Measurements from ENCODE around the gene MAP3K14. TPM values are rescaled to one million over a fixed set of nuclear protein-coding genes. Genes with fewer than 3 reads are reported as not detected.

Gene MAP3K14
- total RNA-seq, 1 experiment from 2014 or later, result 10.0 TPM

- POLR2A ChIA-PET, result interaction anchor here (1.3 to 1.9 kb wide), 2 partner anchors 70 to 99 kb away, joined by 6 to 7 read pairs; partner anchors contain the start of genes HEXIM1 and MAP3K14
- TF ChIP-seq, protein P1, sequence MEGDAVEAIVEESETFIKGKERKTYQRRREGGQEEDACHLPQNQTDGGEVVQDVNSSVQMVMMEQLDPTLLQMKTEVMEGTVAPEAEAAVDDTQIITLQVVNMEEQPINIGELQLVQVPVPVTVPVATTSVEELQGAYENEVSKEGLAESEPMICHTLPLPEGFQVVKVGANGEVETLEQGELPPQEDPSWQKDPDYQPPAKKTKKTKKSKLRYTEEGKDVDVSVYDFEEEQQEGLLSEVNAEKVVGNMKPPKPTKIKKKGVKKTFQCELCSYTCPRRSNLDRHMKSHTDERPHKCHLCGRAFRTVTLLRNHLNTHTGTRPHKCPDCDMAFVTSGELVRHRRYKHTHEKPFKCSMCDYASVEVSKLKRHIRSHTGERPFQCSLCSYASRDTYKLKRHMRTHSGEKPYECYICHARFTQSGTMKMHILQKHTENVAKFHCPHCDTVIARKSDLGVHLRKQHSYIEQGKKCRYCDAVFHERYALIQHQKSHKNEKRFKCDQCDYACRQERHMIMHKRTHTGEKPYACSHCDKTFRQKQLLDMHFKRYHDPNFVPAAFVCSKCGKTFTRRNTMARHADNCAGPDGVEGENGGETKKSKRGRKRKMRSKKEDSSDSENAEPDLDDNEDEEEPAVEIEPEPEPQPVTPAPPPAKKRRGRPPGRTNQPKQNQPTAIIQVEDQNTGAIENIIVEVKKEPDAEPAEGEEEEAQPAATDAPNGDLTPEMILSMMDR (IDR thresholded peaks at IDR 0.05; ENCODE audit: insufficient read depth in 1 of 2, low read depth in 1 of 2, low read length in 1 of 2, severe bottlenecking in 1 of 2, unreplicated experiment in 1 of 2), result peak; percentile 56 to 78
- Mint-ChIP-seq H3K27me3 (ENCODE audit: insufficient read depth, unreplicated experiment) (peaks cover 3% of the 10 kb centered on the region), H3K4me1 (ENCODE audit: low read depth, unreplicated experiment) (peaks cover 10% of the 10 kb centered on the region), H3K27ac (ENCODE audit: unreplicated experiment) (peak overlapping the region; percentile 92), H3K36me3 (ENCODE audit: insufficient read depth, unreplicated experiment) (peaks cover 17% of the 10 kb centered on the region), H3K9me3 (ENCODE audit: unreplicated experiment) (no peaks in the 10 kb centered on the region), H3K4me3 (ENCODE audit: unreplicated experiment) (peak overlapping the region; percentile 81)
- intact Hi-C loops (cut with micrococcal nuclease; ENCODE audit: unreplicated experiment), result loop anchor here (1.0 to 2.0 kb wide), 3 partner anchors 70 to 178 kb away; partner anchors contain the start of gene MAP3K14
- Histone ChIP-seq H3K27me3 (replicated peaks; ENCODE audit: control insufficient read depth, insufficient read depth, low read length) (no peaks in the 10 kb centered on the region), H3K9me3 (no peaks in the 10 kb centered on the region), H3K36me3 (ENCODE audit: control insufficient read depth, insufficient read depth, low read length) (peaks cover 2% of the 10 kb centered on the region; the same call in 1 of the 2 replicates), H3K4me1 (peaks cover 11% of the 10 kb centered on the region), H3K4me3 (ENCODE audit: low read depth, low read length) (peak overlapping the region; percentile 63)
- CTCF ChIA-PET, result interaction anchor here (0.6 to 2.0 kb wide), 14 partner anchors 9 to 581 kb away, joined by 3 to 13 read pairs (median 4); partner anchors contain the start of gene ACBD4
- BruUV-seq (replicated peaks), result TSS peak; percentile 53
- DNase-seq, result peak in 1 of 2 experiments; percentile 69
Measured at GRCh38 chr17:45246861-45247428, 69.9 kb downstream of the MAP3K14 start.

GRCh38 chr17:45246338-45246737, 70.5 kb downstream of the MAP3K14 start:
- Mint-ChIP-seq H3K4me3 (ENCODE audit: unreplicated experiment) (peak overlapping the region; percentile 81), H3K36me3 (ENCODE audit: insufficient read depth, unreplicated experiment) (peaks cover 17% of the 10 kb centered on the region), H3K9me3 (ENCODE audit: unreplicated experiment) (no peaks in the 10 kb centered on the region), H3K4me1 (ENCODE audit: low read depth, unreplicated experiment) (peaks cover 10% of the 10 kb centered on the region), H3K27me3 (ENCODE audit: insufficient read depth, unreplicated experiment) (peaks cover 3% of the 10 kb centered on the region), H3K27ac (ENCODE audit: unreplicated experiment) (peak overlapping the region; percentile 92)
- H3K27me3 ChIP-seq (replicated peaks; ENCODE audit: control insufficient read depth, insufficient read depth, low read length), result no peaks in the 10 kb centered on the region
- CTCF ChIA-PET, result interaction anchor here (0.9 to 1.7 kb wide), 4 partner anchors 10 to 179 kb away, joined by 4 to 7 read pairs (median 6); no protein-coding TSS in a partner anchor
- peak overlapping the region; percentile 63 for H3K4me3 ChIP-seq (ENCODE audit: low read depth, low read length)
- intact Hi-C loops (cut with micrococcal nuclease; ENCODE audit: unreplicated experiment), result loop anchor here (2.0 kb wide), 1 partner anchor 178 kb away; no protein-coding TSS in a partner anchor
- H3K9me3 ChIP-seq, result no peaks in the 10 kb centered on the region
- BruUV-seq (replicated peaks), result no TSS peak
- POLR2A ChIA-PET, result interaction anchor here (1.3 kb wide), 1 partner anchor 71 kb away, joined by 6 read pairs; the partner anchor contains the start of gene MAP3K14
- H3K36me3 ChIP-seq (ENCODE audit: control insufficient read depth, insufficient read depth, low read length), result peaks cover 2% of the 10 kb centered on the region; the same call in 1 of the 2 replicates
- TF ChIP-seq, protein P1 (IDR thresholded peaks at IDR 0.05; ENCODE audit: insufficient read depth in 1 of 2, low read depth in 1 of 2, low read length in 1 of 2, severe bottlenecking in 1 of 2, unreplicated experiment in 1 of 2), result no peak
- no peak for DNase-seq
- H3K4me1 ChIP-seq, result peaks cover 13% of the 10 kb centered on the region

DNA sequence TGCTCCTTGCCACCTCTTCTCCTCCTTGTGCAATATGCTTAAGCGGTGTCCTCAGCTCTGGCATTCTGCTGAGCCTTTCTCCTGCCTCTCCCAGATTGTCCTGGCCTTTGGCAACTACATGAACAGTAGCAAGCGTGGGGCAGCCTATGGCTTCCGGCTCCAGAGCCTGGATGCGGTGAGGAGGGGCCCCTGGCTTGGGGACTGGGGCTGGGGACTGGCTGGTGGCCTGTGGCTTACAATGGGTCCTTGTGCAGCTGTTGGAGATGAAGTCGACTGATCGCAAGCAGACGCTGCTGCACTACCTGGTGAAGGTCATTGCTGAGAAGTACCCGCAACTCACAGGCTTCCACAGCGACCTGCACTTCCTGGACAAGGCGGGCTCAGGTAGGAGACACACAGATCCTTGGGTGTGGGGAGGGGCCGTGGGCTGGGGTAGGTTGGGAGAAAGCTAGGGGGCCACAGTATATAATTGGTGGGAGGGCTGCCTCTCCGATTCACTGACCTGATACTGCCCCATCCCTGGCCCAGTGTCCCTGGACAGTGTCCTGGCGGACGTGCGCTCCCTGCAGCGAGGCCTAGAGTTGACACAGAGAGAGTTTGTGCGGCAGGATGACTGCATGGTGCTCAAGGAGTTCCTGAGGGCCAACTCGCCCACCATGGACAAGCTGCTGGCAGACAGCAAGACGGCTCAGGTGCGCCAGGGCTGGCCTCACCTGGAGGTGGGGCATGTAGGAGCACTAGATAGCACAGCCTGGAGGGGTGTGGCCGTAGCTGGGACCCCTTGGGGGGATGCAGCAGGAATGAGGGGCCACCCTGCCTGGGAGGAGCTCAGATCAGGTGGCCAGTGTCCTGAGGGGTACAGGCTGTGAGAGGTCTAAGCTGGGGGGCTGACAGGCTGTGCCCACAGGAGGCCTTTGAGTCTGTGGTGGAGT, 71.8 kb downstream of the MAP3K14 start:
- DNase-seq, result no peak
- ChIA-PET POLR2A (no interaction called here), CTCF (interaction anchor here (0.9 kb wide), 1 partner anchor 73 kb away, joined by 4 read pairs; no protein-coding TSS in a partner anchor)
- TF ChIP-seq, protein P1 (IDR thresholded peaks at IDR 0.05; ENCODE audit: insufficient read depth in 1 of 2, low read depth in 1 of 2, low read length in 1 of 2, severe bottlenecking in 1 of 2, unreplicated experiment in 1 of 2), result no peak
- H3K4me1 ChIP-seq, result peaks cover 16% of the 10 kb centered on the region
- peaks cover 3% of the 10 kb centered on the region for H3K27me3 Mint-ChIP-seq (ENCODE audit: insufficient read depth, unreplicated experiment)
- H3K9me3 Mint-ChIP-seq (ENCODE audit: unreplicated experiment), result no peaks in the 10 kb centered on the region
- peaks cover 10% of the 10 kb centered on the region for H3K4me1 Mint-ChIP-seq (ENCODE audit: low read depth, unreplicated experiment)
- no peaks in the 10 kb centered on the region for H3K36me3 ChIP-seq (ENCODE audit: control insufficient read depth, insufficient read depth, low read length)
- no peaks in the 10 kb centered on the region for H3K9me3 ChIP-seq
- intact Hi-C loops (cut with micrococcal nuclease; ENCODE audit: unreplicated experiment), result no loop called here
- no TSS peak for BruUV-seq (replicated peaks)
- H3K4me3 Mint-ChIP-seq (ENCODE audit: unreplicated experiment), result no peak overlapping the region
- H3K36me3 Mint-ChIP-seq (ENCODE audit: insufficient read depth, unreplicated experiment), result peaks cover 21% of the 10 kb centered on the region
- no peak overlapping the region for H3K4me3 ChIP-seq (ENCODE audit: low read depth, low read length)
- H3K27me3 ChIP-seq (replicated peaks; ENCODE audit: control insufficient read depth, insufficient read depth, low read length), result no peaks in the 10 kb centered on the region
- H3K27ac Mint-ChIP-seq (ENCODE audit: unreplicated experiment), result no peak overlapping the region

All from Caco-2 (cell line).